Smooth muscle cell of the umbilical artery (primary cell): ENCODE measurements around the gene NELFCD. TPM values are rescaled to one million over a fixed set of nuclear protein-coding genes. Genes with fewer than 3 reads are reported as not detected.

Source experiments
- total RNA-seq: library from RNA; depleted of rRNA; stranded (reverse); fragments of >200 nt; gene quantifications from 2 replicates; pipeline ENCODE4 v1.2.3, GENCODE V29; 2014

Gene NELFCD, protein sequence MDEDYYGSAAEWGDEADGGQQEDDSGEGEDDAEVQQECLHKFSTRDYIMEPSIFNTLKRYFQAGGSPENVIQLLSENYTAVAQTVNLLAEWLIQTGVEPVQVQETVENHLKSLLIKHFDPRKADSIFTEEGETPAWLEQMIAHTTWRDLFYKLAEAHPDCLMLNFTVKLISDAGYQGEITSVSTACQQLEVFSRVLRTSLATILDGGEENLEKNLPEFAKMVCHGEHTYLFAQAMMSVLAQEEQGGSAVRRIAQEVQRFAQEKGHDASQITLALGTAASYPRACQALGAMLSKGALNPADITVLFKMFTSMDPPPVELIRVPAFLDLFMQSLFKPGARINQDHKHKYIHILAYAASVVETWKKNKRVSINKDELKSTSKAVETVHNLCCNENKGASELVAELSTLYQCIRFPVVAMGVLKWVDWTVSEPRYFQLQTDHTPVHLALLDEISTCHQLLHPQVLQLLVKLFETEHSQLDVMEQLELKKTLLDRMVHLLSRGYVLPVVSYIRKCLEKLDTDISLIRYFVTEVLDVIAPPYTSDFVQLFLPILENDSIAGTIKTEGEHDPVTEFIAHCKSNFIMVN
- 32.4 and 51.3 TPM in 2 replicates for total RNA-seq

DNA sequence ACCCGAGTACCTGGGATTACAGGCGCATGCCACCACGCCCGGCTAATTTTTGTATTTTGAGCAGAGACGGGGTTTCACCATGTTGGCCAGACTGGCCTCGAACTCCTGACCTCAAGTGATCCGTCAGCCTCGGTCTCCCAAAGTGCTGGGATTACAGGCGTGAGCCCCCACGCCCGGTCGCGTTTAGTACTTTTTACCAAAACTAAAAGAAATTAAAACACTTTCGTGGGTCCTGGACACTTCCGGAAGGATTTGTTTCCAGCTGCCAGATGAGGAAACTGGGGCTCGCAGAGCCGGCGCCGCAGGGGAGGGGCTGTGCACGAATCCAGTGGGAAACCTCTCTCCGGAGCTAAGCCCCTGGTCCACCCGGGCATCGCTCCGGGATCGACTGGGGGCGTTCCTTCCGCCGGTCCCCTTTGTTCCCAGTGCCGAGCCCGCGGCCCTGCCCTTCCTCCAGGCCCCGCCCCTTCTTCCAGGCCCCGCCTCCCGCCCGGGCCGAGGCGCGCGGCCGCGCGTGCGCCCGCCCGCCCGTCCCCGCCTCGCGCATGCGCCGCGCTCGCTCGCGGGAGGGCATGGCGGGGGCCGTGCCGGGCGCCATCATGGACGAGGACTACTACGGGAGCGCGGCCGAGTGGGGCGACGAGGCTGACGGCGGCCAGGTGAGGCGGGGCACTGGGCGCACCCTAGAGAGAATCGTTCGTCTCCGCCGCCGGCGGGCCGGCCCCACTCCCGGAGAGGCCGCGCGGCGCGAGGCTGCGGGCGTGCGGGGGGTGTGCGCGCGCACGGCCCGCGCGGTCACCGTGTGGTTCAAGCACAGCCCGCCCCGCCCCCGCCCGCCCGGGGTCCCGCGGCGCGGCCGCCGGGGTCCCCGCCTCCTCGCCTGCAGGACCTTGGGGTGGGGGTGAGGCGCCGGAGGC is at the start of gene NELFCD:
NELFCD (plus strand) TSS at position 546 of the 917 bp plus-strand sequence; CDS start at position 600, 54 bp downstream.

DNA sequence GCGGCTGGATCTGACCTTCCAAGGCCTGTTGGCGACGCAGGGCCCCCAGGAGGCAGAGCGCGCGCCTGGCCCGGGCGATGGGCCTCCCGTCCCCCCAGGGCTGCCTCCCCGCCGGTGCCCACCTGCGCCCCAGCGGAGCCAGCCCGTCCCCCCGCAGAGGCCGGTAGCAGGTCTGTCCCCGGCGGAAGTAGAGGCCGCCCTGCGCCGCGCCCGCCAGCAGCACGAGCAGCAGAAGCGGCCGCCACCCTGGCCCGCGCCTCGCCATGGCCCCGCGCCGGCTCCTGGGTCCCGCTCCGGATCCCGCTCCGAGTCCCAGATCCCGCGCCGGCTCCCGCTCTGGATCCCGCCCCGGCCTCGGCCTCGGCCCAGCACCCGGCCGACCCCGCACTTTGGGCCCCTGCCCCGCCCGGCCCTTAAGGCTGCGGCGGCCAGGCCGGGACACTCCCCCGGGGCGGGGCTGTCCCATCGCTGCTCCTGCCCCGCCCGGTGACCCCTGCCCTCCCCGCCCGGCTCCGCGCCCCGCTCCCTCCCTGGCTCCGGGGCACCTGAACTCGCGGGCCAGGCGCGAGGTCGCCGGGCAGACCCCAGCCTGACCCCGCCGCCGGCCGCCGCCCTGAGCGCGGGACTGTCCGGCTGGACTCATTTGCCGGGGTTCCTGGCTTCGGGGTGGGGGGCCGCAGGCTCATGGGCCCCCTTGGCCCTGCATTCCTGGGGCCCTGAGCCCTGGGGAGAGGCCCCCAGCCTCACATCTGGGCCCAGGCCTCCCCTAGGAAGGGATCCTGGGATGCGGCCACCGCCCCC is 26.0 kb downstream of the NELFCD start, which contains the start of gene CTSZ:
CTSZ (minus strand) TSS at position 391 of the 801 bp plus-strand sequence; CDS start at position 265, 126 bp downstream.

DNA sequence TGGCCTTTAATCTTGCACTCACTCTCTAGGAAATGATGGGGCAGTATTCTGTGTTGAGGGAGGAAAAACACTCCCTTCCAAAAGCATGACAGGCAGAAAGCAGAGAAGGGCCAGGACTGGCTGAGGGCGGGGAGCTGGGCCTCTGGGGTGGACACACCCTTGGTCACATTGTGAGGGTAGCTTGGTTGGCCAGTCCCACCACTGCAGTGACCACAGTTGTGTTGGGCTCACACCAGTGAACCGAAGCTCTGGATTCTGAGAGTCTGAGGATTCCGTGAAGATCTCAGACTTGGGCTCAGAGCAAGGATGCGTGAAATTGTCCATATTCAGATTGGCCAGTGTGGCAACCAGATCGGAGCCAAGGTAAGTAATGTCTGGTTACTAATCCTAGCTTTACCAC is 38.2 kb downstream of the NELFCD start, which contains the start of gene TUBB1:
TUBB1 (plus strand) TSS at position 213 of the 400 bp plus-strand sequence; CDS start at position 307, 94 bp downstream.

DNA sequence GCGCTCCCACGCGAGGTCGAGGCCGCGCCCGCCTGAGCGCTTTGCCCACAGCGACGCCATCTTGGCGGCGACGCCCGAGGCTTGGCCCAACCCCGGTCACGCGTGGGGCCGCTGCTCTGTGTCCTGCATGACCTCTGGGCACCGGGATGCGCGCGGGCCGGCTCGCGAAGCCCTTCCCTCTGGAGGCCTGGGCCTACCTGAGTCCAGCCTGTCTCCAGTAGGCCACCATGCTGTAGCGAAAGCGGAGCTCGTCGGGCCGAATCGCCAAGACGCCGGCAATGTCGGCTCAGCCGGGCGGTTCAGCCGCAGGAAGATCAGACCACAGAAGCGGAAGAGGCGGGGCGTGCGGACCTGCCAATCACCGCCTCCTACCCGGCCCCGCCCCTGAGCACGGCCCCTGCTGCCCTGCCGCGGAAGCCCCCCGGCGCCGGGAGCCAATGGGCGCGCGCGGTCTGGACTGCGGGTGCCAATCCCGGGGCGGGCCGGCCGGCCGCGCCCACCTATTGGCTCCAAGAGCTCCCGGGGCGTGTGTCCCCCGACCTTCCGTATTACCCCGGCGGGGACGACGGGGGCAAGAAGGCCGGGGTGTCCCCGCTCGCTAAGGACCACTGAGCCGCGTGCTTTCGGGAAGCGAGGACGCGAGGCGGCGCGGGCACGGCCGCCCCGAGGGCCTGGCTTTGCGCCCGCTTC is 51.1 kb downstream of the NELFCD start, which contains the start of gene ATP5F1E:
ATP5F1E (minus strand) TSS at position 313 of the 690 bp plus-strand sequence; CDS start at position 229, 84 bp downstream.

DNA sequence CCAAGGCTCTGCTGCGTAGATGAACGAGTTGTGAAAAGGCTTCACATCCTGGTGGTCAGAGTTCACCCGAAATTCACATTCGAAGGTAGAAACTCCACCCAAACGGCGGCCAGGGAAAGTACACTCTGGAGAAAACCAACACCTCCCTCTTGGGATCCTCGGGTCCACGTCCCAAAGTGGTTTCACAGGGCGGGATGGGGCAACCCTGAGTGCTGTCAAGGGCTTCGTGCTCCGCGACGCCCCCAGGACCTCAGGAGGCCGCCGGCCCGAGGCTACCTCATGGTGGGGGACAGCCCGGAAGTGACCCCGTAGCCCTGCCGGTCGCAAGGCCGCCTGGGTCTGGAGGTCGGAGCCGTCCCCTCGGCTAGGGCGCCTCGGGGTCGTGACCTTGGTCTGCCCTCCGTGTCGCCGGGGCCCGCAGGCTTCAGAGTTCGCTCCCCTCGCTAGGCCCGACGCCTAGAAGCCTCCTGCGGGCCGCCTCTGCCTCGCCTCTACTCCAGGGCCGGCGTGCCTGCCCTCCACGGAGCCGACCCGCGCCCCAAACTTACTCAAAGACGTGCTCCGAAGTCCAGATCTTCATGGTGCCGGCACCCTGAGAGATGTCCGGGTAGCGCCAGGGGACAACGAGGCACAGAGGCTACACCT is 61.2 kb downstream of the NELFCD start, which contains the start of gene PRELID3B:
PRELID3B (minus strand) TSS at position 636 of the 645 bp plus-strand sequence; CDS start at position 580, 56 bp downstream.

Other genes with a start within 250 kb of the NELFCD start
- gene GNAS-AS1, start 130.4 kb upstream of the NELFCD start, total RNA-seq, result 0.89 and 1.5 TPM in 2 replicates
- 426 and 713 TPM in 2 replicates for gene GNAS, start 128.5 kb upstream of the NELFCD start, total RNA-seq
- gene CTSZ, start 26.0 kb downstream of the NELFCD start, total RNA-seq, result 301 and 438 TPM in 2 replicates
- gene TUBB1, start 38.2 kb downstream of the NELFCD start, total RNA-seq, result not detected in 2 replicates
- 19.4 and 23.8 TPM in 2 replicates for gene ATP5F1E, start 51.1 kb downstream of the NELFCD start, total RNA-seq
- 65.9 and 78.7 TPM in 2 replicates for gene PRELID3B, start 61.5 kb downstream of the NELFCD start, total RNA-seq
- gene ZNF831, start 182.6 kb downstream of the NELFCD start, total RNA-seq, result not detected in 2 replicates